CD4-positive, alpha-beta T cell treated with Interleukin-6 at 100 ng/mL for 8 hours (primary cell): ENCODE data around the gene CRELD1.

Experiments used
- DNase-seq: peaks from one replicate; pipeline ENCODE4 v3.0.0-alpha.2; 2020; ENCODE audit warnings: mixed read lengths, low spot score

CRELD1 gene

GRCh38 chr3:9957214-9957613 is 23.6 kb downstream of the CRELD1 start:
- DNase-seq, result no peak

- DNase-seq, result no peak
Observed at GRCh38 chr3:9965200-9965875, 31.7 kb downstream of the CRELD1 start.

- DNase-seq, result no peak
Observed at GRCh38 chr3:9966841-9967240, 33.2 kb downstream of the CRELD1 start.

- DNase-seq, result no peak
Observed at GRCh38 chr3:9969632-9970019, 36.0 kb downstream of the CRELD1 start.

GRCh38 chr3:9970020-9970652 is 36.5 kb downstream of the CRELD1 start:
- no peak for DNase-seq

- no peak for DNase-seq
Observed at GRCh38 chr3:9976721-9977709, 43.4 kb downstream of the CRELD1 start.

GRCh38 chr3:9978710-9979305 is 45.2 kb downstream of the CRELD1 start:
- no peak for DNase-seq

GRCh38 chr3:9980251-9980650 is 46.6 kb downstream of the CRELD1 start:
- DNase-seq, result no peak

- no peak for DNase-seq
Observed at GRCh38 chr3:9986230-9986725, 52.6 kb downstream of the CRELD1 start.

- no peak for DNase-seq
Observed at GRCh38 chr3:9994086-9994844, 60.6 kb downstream of the CRELD1 start.
